Measurements from ENCODE around the gene DNAJB14. TPM values are rescaled to one million over a fixed set of nuclear protein-coding genes. Genes with fewer than 3 reads are reported as not detected.

DNAJB14 gene
- total and polyA plus RNA-seq, 2 of the 13 experiments (the other 11 are each of a cell fraction or from before 2014, with no cell fraction given), result 9.1 to 38.1 TPM

- in situ Hi-C loops (cut with HindIII; ENCODE audit: extremely low pct_ligation_motif_present, low pct_unique_long_range_greater_than_20kb), result no loop called here
- Histone ChIP-seq H3K36me3 (replicated peaks in 1 of 2; ENCODE audit: control insufficient read depth in 1 of 2, insufficient read depth in 2 of 2, low read length in 2 of 2) (peaks cover 7 to 36% of the 10 kb centered on the region in 2 experiments), H3K27me3 (ENCODE audit: control insufficient read depth in 1 of 2, insufficient read depth in 2 of 2, low read length in 2 of 2) (no peaks in the 10 kb centered on the region), H2AFZ (ENCODE audit: low read length) (no peak overlapping the region), H3K27ac (ENCODE audit: extremely low read length, insufficient read depth, low read length) (no peak overlapping the region), H3K4me2 (ENCODE audit: low read depth, low read length) (no peak overlapping the region), H3K4me3 (replicated peaks in 1 of 3; ENCODE audit: insufficient read depth in 1 of 3, low read depth in 2 of 3, low read length in 3 of 3) (no peak overlapping the region), H3K79me2 (ENCODE audit: insufficient read depth, low read length) (no peaks in the 10 kb centered on the region), H4K20me1 (ENCODE audit: insufficient read depth, low read length) (no peaks in the 10 kb centered on the region), H3K9ac (ENCODE audit: insufficient read depth, low read depth, low read length) (no peak overlapping the region), H3K4me1 (ENCODE audit: insufficient read depth, low read length) (no peaks in the 10 kb centered on the region), H3K9me3 (ENCODE audit: low read length) (no peaks in the 10 kb centered on the region)
- ChIA-PET POLR2A (no interaction called here), CTCF (ENCODE audit: low intra/inter-chr PET ratio, low total read pairs) (no interaction called here)
- intact Hi-C loops (cut with micrococcal nuclease; ENCODE audit: unreplicated experiment), result no loop called here
- WGBS (ENCODE audit: low lambda C conversion rate), result 99% methylated on average over 3 of the region's 3 CpGs
- DNase-seq (ENCODE audit: low spot score) (no peak), ATAC-seq (no peak), FAIRE-seq (no peak)
- no TSS peak for BruUV-seq (replicated peaks)
- TF ChIP-seq ZNF687 (CRISPR knock-in tag; IDR thresholded peaks at IDR 0.05) (no peak), CEBPB (IDR thresholded peaks at IDR 0.05; ENCODE audit: borderline replicate concordance, low read depth, low read length) (peak; percentile 89)
These were observed 67.0 kb downstream of the DNAJB14 start for GRCh38 chr4:99879458-99879857.

GRCh38 chr4:99878604-99879003 is 67.8 kb downstream of the DNAJB14 start:
- Histone ChIP-seq H3K4me3 (replicated peaks in 1 of 3; ENCODE audit: insufficient read depth in 1 of 3, low read depth in 2 of 3, low read length in 3 of 3) (no peak overlapping the region), H3K27me3 (ENCODE audit: control insufficient read depth in 1 of 2, insufficient read depth in 2 of 2, low read length in 2 of 2) (no peaks in the 10 kb centered on the region), H3K4me2 (ENCODE audit: low read depth, low read length) (no peak overlapping the region), H4K20me1 (ENCODE audit: insufficient read depth, low read length) (no peaks in the 10 kb centered on the region), H3K36me3 (replicated peaks in 1 of 2; ENCODE audit: control insufficient read depth in 1 of 2, insufficient read depth in 2 of 2, low read length in 2 of 2) (peaks cover 7 to 34% of the 10 kb centered on the region in 2 experiments), H3K9ac (ENCODE audit: insufficient read depth, low read depth, low read length) (no peak overlapping the region), H3K79me2 (ENCODE audit: insufficient read depth, low read length) (no peaks in the 10 kb centered on the region), H3K9me3 (ENCODE audit: low read length) (no peaks in the 10 kb centered on the region), H3K27ac (ENCODE audit: extremely low read length, insufficient read depth, low read length) (no peak overlapping the region), H3K4me1 (ENCODE audit: insufficient read depth, low read length) (no peaks in the 10 kb centered on the region), H2AFZ (ENCODE audit: low read length) (no peak overlapping the region)
- BruUV-seq (replicated peaks), result no TSS peak
- FAIRE-seq (no peak), DNase-seq (ENCODE audit: low spot score) (no peak), ATAC-seq (no peak)
- ChIA-PET CTCF (ENCODE audit: low intra/inter-chr PET ratio, low total read pairs) (no interaction called here), POLR2A (no interaction called here)
- in situ Hi-C loops (cut with HindIII; ENCODE audit: extremely low pct_ligation_motif_present, low pct_unique_long_range_greater_than_20kb) (no loop called here), intact Hi-C loops (cut with micrococcal nuclease; ENCODE audit: unreplicated experiment) (no loop called here)
- no peak for TF ChIP-seq RXRA (CRISPR knock-in tag; IDR thresholded peaks at IDR 0.05)
- no peak for TF ChIP-seq SIN3A (IDR thresholded peaks at IDR 0.05; ENCODE audit: borderline replicate concordance, low read depth, low read length)
- no peak for TF ChIP-seq TERF1 (CRISPR knock-in tag; IDR thresholded peaks at IDR 0.05)
- TF ChIP-seq TBP (CRISPR knock-in tag; IDR thresholded peaks at IDR 0.05), result no peak
- TF ChIP-seq PPARG (CRISPR knock-in tag; conservative IDR thresholded peaks at IDR 0.05), result no peak
- TF ChIP-seq ISL2 (CRISPR knock-in tag; IDR thresholded peaks at IDR 0.05), result no peak
- TF ChIP-seq SRSF4 (IDR thresholded peaks at IDR 0.05; ENCODE audit: low read depth, low read length, poor library complexity, severe bottlenecking), result no peak
- TF ChIP-seq DMAP1 (CRISPR knock-in tag; IDR thresholded peaks at IDR 0.05), result no peak

Data from HepG2 (cell line).